IPS-NIHi7 (cell line): ENCODE data around the gene CBX3.
"Not testable (repeated sequence)": the region's sequence is repeated elsewhere in the genome, so short reads cannot be mapped to it uniquely, and the experiment has no call there.

Source experiments
- DNase-seq: peaks from one replicate; pipeline ENCODE4 v3.0.0; 2012; ENCODE audit warnings: mixed read lengths; ENCODE audit errors: extremely low spot score

CBX3 gene

GRCh38 chr7:26201247-26202018 lies at the start of gene CBX3:
TSS of gene CBX3 (plus strand) at chr7:26201745. CDS start at chr7:26202999, 1,254 bp downstream.
- DNase-seq = peak; percentile 88

DNA sequence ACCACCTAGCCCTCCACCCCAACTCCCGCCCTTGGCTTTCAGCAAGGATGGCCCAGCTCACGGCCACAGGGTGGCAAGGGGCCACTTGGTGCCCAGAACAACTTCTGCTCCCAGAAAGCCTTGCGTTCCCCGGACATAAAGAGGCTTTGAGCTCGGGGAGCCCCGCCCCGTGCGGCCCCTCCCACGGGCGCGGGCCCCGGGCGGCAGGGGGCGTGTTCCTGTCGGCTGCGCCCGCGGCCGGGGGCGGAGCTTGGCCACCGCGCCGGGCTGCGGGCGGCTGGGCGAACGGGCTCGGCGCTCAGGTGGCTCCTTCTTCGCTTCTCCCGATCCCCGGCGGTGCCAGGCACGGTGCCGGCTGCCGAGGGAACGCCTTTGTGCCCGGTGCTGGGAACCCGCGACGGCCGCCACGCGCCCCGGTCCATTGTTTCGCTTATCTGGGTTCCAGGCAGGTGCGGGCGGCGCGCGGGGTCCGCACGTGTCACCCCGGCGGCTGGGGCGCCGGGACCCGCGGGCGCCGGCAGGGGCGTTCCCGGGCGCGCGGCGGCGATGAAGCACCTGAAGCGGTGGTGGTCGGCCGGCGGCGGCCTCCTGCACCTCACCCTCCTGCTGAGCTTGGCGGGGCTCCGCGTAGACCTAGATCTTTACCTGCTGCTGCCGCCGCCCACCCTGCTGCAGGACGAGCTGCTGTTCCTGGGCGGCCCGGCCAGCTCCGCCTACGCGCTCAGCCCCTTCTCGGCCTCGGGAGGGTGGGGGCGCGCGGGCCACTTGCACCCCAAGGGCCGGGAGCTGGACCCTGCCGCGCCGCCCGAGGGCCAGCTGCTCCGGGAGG lies 49.4 kb upstream of the CBX3 start, which contains the start of gene NFE2L3:
TSS of gene NFE2L3 (plus strand) at position 246 of the 829 bp plus-strand sequence. CDS start at position 547, 301 bp downstream.
- peak; percentile 89 for DNase-seq

DNA sequence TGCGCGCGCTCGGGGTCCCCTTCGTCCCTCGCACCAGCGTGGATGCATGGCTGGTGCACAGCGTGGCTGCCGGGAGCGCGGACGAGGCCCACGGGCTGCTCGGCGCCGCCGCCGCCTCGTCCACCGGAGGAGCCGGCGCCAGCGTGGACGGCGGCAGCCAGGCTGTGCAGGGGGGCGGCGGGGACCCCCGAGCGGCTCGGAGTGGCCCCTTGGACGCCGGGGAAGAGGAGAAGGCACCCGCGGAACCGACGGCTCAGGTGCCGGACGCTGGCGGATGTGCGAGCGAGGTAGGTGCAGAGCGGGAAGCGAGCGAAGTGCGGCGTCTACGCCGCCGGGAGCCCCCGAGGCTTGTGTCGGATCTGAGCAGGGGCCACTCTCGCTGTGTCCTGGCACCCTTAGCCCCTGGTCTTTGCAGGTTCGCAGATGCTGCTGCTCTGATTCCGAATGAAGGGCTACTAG lies 48.7 kb upstream of the CBX3 start:
- DNase-seq = not testable (repeated sequence)

- peak; percentile 43 for DNase-seq
Observed at GRCh38 chr7:26153241-26153822, 48.2 kb upstream of the CBX3 start.

- peak; percentile 71 for DNase-seq
Observed at GRCh38 chr7:26153823-26154783, 47.4 kb upstream of the CBX3 start.

- DNase-seq = no peak
Observed at GRCh38 chr7:26155531-26156375, 45.8 kb upstream of the CBX3 start.

GRCh38 chr7:26156451-26157420 lies 44.8 kb upstream of the CBX3 start:
- no peak for DNase-seq

DNA sequence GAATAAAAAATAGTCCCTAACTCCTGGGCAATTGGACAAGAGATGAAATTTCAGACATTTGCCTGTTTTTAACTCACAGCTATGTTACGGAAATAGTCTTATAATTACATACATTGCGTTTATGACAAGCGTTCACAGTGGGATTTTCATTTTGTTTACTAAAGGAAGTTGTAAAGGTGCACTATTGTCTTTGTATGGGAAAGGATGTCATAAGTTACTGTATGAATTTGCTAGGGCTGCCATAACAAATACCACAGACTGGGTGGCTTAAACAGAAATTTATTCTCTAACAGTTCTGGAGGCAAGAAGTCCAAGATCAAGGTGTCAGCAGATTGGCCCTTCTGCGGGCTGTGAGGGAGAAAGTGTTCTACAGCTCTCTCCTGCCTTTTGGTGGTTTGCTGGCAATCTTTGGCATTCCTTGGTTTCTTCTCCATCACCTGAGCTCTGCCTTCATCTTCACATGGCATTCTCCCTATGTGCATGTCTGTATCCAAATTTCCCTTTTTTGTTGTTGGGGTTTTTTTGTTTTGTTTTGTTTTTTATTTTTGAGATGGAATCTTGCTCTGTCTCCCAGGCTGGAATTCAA lies 43.9 kb upstream of the CBX3 start:
- DNase-seq = no peak

- DNase-seq = no peak
Observed at GRCh38 chr7:26159243-26159642, 42.3 kb upstream of the CBX3 start.

DNA sequence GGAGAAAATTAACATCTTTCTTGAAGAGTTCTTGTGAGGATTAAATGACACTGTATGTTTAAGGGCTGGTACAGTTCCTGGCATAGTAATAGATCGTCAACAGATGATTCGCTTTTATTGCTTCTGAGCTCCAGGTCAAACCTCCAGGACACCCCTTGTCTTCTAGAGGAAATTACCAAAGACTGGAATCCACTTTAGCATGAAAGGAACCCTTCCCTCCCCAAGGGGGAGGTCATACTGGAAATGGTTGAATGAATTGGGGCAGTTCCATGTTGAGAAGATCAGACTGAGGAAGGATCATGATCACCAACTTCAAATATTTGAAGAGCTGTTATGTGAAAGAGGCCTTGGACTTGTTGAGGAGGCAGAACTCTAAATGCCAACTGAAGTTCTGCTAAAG lies 40.6 kb upstream of the CBX3 start:
- DNase-seq = no peak

GRCh38 chr7:26162431-26162830 lies 39.1 kb upstream of the CBX3 start:
- no peak for DNase-seq

DNA sequence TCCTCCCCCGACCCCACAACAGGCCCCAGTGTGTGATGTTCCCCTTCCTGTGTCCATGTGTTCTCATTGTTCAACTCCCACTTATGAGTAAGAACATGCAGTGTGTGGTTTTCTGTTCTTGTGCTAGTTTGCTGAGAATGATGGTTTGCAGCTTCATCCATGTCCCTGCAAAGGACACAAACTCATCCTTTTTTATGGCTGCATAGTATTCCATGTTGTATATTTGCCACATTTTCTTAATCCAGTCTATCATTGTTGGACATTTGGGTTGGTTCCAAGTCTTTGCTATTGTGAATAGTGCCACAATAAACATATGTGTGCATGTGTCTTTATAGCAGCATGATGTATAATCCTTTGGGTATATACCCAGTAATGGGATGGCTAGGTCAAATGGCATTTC lies 37.7 kb upstream of the CBX3 start:
- DNase-seq = not testable (repeated sequence)

GRCh38 chr7:26165950-26166683 lies 35.4 kb upstream of the CBX3 start:
- DNase-seq = no peak

GRCh38 chr7:26166684-26167266 lies 34.8 kb upstream of the CBX3 start:
- DNase-seq = no peak

DNA sequence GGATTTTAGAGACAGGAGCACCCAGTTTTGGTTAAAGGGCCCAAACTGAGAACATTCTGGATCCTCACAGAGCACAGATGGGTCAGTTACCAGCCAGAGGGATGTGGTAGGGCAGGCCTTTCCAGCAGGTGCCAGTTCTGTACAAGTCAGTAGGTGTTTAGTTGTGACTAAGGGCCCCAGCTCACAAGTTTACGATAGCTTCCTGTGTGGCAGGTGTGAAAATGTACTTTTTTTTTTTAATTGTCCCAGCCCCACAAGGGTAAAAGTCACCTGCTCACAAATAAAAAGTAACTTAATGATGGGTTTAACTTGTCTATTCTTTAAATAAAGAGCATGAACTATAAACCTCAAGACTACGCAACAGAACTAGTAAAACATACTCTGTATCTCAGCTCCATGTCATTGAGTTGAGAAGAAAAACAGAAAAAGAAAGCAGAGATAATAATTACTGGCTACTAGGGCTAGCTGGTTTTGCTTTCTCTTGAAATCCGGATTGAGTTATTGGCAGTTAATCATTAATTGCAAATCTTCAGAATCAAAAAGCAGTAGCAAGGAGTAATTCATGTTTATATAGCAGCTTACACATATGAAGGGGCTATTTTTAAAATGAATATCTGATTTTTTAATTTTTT lies 34.1 kb upstream of the CBX3 start:
- no peak for DNase-seq

DNA sequence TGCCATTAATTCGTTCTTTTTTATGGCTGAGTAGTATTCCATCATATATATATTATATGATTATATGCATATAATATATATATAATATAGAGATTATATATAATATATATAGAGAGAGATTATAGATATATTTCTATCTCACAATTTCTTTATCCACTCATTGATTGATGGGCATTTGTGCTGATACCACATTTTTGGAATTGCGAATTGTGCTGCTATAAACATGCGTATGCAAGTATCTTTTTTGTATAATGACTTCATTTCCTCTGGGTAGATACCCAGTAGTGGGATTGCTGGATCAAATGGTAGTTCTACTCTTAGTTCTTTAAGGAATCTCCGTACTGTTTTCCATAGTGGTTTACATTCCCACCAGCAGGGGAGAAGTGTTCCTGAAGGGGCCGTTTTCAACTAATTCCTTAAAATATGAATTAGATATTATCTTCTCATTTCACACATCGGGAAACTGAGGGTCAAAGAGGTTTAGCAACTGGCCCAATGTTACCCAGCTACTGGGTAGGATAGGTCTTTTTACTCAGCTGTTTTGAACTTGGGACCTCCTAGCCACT lies 33.0 kb upstream of the CBX3 start:
- no peak for DNase-seq

DNA sequence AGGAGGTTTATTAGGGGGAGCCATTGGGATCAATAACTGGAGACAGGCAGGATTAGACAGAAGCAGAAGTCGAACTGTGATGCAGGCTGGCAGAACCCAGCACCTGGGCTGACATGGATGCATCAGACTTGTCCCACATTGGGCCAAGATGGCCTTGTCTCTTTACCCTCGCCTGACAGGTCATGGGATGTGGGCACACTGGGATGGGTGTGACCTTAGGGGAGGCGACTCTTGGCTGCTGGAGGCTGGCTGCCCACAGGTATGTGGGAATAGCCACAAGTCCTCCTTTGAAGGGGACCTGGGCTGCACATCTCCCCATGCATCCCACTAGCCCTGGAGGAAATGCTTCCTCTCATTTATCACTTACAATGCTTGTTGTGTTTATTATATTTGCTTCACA lies 32.3 kb upstream of the CBX3 start:
- DNase-seq = no peak
